Keratinocyte (primary cell): ENCODE measurements around the gene PLA2G2C.

Experiments used
- EZH2 ChIP-seq: IDR thresholded peaks from one replicate; pipeline ENCODE4 v1.6.1; 2012; ENCODE audit warnings: inconsistent platforms, mild to moderate bottlenecking, low read length, moderate library complexity
- TF ChIP-seq, protein P1 (sequence below), 3 experiments: IDR thresholded peaks in 1 of 3; conservative IDR thresholded peaks in 1 of 3; optimal IDR thresholded peaks in 1 of 3; 2 replicates in 2 of 3; 3 replicates in 1 of 3; pipeline versions ENCODE3 to v1.5.1; 2011; ENCODE audit warnings: low read length in 3 of 3, mild to moderate bottlenecking in 3 of 3, moderate library complexity in 2 of 3, control low read depth in 1 of 3, inconsistent platforms in 1 of 3; ENCODE audit not compliant: insufficient read depth in 2 of 3; ENCODE audit errors: extremely low read depth in 1 of 3

DNA sequence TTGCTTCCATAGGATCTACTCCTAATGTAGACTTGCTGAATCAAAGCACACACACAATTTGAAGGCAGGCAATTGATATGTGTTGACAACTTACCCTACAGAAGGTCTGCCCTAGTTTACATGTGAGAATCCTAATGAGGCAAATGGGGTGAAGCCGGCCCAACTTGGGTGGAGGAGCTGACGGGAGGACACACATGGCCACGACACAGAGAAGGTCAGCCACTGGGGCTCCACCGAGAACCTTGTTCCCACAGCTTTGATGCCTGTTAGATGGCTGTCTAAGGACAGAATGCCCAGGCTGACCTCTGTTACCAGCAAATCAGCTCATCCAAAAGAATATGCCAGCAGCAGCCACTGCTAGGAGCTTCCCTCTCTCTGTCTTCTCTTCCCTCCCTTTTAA, 65.5 kb downstream of the PLA2G2C start:
- TF ChIP-seq, protein P1, sequence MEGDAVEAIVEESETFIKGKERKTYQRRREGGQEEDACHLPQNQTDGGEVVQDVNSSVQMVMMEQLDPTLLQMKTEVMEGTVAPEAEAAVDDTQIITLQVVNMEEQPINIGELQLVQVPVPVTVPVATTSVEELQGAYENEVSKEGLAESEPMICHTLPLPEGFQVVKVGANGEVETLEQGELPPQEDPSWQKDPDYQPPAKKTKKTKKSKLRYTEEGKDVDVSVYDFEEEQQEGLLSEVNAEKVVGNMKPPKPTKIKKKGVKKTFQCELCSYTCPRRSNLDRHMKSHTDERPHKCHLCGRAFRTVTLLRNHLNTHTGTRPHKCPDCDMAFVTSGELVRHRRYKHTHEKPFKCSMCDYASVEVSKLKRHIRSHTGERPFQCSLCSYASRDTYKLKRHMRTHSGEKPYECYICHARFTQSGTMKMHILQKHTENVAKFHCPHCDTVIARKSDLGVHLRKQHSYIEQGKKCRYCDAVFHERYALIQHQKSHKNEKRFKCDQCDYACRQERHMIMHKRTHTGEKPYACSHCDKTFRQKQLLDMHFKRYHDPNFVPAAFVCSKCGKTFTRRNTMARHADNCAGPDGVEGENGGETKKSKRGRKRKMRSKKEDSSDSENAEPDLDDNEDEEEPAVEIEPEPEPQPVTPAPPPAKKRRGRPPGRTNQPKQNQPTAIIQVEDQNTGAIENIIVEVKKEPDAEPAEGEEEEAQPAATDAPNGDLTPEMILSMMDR (optimal IDR thresholded peaks at IDR 0.05 in 1 of 3, IDR thresholded peaks at IDR 0.05 in 1 of 3, conservative IDR thresholded peaks at IDR 0.05 in 1 of 3; ENCODE audit: extremely low read depth in 1 of 3, insufficient read depth in 2 of 3, low read length in 3 of 3), result no peak
- no peak for TF ChIP-seq EZH2
